Measurements from ENCODE around the gene ARHGEF2.

Gene ARHGEF2

DNA sequence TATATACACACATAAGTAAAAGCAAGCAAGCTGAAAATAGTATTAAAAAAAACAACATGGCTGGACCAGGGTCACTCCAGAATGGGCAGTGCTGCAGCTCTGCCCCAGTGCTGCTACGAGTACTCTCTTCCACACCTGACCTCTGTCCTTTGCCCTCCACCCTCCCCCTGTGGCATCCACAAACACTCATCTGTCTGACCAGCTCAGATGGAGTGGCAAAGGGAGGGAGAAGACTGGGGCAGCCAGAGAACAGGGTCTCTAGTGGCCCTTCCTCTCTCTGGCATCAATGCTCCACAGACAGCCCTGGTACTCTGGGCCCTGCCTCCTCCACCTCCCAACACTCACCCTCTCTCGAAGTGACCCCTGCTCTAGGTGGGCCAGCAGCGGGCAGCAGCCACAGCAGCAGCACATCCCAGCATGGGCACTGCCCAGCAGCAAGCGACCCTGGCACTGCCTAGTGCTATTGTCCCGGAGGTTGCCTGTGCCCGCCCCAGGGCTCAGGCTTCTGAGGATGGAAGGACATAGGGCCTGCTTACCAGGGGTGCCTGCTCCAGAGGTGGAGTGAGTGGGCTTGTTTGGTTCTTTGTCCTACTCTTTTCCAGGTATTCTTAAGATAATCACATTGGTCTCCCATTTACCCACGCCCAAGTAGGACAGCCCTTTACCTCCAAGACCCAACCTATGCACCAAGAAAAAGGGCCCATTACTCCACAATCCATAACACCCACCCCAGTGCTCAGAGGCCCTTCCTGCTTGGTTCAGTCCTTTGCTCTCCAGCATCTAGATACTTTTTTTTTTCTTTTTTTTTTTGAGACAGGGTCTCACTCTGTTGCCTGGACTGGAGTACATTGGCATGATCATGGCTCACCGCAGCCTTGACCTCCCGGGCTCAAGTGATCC lies 6.2 kb downstream of the ARHGEF2 start:
- no peak for DNase-seq (ENCODE audit: low read depth in 2 of 2)

DNA sequence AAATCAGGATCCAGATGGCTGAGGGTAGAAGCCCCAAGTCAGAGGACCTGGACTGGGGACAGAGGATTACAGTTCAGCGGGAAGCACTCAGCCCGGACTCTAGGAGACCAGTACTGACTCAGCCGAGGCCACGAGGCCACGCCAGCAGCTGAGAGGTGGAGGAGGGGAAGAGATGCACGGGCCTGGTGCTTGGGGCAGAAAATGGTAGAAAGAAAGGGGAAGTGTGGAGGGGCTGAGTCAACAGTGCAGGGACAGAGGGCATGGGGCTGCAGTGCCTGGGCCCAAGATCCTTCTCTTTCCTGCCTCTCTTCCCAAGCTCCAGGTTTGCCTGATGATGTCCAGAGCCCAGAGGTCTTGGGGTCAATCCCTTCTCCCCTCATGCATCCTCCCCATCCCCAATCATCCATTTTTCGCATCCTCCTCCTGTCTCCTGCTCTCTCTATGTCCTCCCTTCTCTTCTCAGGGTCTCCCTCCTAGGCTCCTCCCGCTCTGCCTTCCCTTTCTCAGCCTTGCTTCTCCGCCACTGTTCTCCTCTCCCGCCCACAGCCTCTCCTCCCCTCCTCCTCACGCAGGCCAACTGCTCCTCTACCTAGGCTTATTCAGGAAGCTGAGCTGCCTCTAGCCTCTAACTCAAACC lies 7.7 kb downstream of the ARHGEF2 start:
- DNase-seq (ENCODE audit: low read depth in 2 of 2) = no peak

DNA sequence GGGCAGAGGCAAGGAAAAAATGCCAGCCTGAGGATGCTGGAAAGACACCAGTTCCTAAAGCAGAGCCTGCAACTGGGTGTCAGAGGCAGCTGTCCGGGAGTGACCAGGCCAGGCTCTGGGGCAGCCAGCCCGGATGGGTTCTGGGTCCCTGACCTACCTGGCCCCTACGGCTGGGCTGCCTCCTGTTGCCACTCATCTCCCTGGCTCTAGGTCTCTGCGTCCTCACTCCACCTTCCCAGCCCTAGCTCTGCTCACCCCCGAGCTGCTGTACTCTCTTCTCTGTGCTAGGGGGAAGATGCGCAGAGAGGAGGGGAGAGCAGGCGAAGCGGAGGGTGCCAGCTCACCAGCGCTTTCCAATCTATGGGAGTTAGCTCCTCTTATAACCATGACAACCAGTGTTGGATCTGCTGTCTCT lies 9.0 kb downstream of the ARHGEF2 start:
- DNase-seq (ENCODE audit: low read depth in 2 of 2) = no peak

DNA sequence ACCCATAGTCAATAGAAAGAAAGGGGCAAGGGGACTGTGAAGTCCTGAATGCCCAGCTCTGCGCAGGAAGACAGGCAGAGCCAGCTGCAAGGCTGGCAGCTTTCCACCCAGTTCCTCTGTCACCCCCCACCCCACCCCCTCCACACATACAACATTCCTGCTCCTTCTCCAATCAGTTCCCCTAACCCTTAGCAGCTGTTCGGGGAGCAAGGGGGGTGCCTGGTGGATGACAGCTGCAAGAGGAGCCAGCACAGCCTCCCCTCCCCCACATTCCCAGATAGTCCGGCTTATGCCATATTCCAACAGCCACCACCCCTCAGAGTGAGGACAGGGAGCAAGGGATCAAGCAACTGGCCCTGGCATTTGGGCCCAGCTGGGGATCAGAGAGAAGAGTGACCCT lies 9.7 kb downstream of the ARHGEF2 start:
- DNase-seq (ENCODE audit: low read depth in 2 of 2) = no peak

DNA sequence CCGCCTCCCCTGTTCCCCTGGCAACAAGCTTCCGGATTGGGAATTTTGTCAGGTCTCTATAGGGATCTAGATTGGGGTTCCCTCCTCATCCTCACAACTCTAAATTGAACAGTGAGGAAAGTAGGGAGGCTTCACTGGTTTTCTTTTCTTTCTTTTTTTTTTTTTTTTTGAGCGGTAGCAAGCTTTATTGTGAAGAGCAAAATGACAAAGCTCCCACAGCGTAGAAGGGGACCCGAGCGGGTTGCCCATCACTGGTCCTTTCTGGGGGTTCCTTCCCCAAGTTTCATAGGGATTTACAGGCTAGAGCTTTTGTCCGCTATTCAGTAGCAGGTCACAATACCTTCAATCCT lies 10.3 kb downstream of the ARHGEF2 start:
- no peak for DNase-seq (ENCODE audit: low read depth in 2 of 2)

DNA sequence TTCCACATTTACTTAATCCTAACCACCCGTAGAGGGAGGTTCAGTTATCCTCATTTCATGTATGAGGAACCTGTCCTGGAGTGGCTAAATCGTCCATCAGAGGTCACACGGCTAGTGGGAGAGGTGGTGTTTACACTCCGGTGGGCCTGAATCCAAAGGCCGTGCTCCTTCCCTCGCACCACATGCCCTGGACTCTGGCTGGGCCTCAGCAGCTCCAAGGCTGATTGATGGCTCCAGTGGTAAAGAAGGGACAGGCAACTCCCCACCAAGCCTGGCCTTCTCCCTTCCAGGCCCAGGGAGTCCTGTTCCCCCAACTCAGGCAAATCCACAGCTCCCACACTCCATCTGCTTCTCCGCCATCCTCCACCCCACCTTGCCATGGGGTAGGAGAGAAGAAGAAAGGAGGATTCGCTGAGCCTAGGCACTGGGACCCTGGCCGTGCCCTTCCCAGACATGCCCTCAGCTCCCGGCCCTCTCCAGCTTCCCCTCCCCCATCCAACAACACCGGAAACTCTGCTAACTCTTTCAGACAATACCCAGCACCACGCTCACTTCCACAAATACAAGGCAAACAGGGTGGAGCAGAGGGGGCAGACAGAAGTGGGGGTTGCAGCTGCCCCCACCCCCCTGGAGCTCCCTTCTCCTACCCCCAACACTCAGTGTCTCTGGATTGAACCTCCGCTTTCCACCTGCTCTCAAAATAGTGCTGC lies 10.9 kb downstream of the ARHGEF2 start:
- DNase-seq (ENCODE audit: low read depth in 2 of 2) = no peak

DNA sequence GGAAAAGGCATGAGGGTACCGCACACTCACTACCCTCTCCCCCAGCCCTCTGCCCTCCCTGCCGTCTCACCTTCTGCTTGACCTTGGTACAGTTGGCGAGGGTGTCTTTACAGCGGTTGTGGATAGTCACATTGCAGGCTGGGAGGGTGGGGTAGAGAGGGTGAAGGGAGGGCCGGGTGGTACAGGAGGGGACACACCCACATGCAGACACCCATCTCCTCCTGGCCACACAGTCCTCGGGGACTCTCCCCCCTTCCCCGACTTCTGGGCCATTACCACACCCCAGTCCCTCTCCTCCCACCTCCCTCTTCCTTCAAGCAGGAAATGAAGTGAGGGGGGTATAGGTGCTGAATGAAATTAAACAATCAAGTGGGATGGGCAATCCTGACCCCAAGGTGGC lies 11.6 kb downstream of the ARHGEF2 start:
- no peak for DNase-seq (ENCODE audit: low read depth in 2 of 2)

DNA sequence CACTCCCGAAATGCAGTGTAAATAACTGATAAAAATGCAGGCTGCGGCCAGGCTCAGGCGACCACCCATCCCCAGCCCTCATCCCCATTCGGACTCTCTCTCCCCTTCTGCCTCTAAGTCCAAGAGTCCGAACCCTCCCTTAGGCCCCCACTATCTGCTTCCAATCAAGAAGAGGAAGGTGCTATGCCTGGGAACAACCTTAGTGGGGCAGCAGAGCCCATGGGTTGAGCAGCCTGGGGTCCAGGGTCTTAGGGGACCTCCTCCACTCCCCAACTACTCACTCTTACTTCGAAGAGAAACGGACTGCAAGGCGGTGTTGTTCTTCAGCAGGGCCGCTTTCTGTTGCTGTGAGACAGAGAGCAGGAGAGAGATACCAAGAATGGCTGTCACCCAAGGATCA lies 12.2 kb downstream of the ARHGEF2 start:
- DNase-seq (ENCODE audit: low read depth in 2 of 2) = no peak

DNA sequence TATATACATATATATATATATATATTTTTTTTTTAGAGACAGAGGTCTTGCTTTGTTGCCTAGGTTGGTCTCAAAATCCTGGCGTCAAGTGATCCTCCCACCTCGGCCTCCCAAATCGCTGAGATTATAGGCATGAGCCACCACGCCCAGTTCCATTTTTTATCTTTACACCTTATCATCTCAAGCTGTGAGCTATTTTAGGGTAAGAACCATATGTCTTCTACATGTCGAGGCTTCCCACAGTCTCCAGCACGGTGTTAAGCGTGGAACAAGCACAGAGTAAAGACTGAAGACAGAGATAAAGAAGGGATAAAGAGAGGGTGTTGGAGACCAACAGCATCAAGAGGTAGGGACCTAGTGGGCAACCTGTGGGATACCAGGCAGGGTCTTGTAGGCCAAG lies 14.2 kb downstream of the ARHGEF2 start:
- no peak for DNase-seq (ENCODE audit: low read depth in 2 of 2)

DNA sequence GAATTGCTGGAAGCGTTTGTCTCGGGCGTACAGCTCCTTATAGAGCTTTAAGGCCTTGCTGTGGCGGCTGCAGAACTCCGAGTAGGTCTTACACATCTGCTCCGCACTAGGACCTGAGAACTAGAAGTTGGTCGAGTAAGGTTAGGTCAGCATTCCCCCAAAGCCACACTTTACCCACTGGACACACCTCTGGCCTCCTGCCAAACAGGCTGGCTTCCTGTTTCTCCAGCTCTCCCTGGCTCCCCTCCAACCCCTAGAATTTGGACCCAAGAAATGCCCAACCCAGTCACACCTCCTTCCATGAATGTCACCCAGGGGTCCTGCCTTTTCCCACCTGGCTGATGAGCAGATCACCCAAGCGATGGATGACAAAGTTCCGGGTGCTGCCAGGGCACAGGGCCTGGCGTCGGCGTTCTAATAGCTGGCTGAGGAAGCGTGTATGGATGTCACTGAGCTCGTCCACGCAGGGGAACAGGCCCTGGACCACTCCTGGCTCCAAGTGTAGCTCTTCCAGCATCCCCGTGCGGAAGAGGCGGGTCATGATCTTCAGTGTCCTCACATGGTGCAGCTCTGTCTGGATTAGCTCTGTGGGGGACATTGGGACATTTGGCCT lies 15.6 kb downstream of the ARHGEF2 start:
- DNase-seq (ENCODE audit: low read depth in 2 of 2) = no peak

DNA sequence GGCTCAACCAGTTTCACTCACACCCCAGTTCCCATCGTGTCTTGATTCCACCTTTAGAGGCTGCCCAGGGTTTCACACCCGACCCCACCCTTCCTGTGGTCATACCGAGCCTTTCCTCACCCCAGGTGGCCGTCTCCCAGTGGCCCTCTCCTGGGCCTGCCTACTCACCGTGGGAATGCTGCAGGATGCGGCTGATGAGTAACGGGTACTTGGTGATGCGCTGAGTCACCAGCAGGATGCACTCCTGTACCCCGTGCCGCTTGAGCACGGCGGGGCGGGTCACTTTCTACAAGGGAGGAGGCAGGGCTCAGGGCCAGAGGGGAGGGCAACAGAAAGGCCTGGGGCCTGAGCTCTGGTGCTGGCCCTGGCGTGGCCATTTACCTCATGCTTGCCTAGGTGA lies 16.4 kb downstream of the ARHGEF2 start:
- no peak for DNase-seq (ENCODE audit: low read depth in 2 of 2)

DNA sequence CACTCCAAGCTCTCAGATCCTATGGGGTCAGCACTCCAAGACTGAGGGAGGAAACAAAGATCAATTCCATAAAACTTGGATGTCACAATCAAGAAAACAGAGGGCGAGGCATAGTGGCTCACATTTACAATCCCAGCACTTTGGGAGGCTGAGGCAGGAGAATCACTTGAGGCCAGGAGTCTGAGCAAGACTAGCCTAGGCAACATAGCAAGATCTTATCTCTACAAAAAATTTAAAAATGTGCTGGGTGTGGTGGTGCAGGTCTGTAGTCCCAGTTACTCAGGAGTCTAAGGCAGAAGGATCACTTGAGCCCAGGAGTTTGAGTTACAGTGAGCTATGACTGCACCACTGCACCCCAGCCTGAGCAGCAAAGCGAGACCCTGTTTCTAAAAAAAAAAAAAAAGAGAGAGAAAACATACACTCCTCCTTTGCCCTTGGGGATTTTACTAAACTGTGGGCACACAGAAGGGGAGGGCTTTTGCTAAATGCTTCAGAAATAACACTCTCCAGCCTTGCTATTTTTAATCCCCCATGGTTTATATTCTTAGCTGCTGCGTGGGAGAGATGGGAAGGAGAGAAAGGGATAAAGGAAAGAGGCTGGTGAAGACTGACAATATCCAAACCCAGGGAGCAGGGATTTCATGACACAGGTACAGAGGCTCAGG lies 18.1 kb downstream of the ARHGEF2 start:
- DNase-seq (ENCODE audit: low read depth in 2 of 2) = no peak

DNA sequence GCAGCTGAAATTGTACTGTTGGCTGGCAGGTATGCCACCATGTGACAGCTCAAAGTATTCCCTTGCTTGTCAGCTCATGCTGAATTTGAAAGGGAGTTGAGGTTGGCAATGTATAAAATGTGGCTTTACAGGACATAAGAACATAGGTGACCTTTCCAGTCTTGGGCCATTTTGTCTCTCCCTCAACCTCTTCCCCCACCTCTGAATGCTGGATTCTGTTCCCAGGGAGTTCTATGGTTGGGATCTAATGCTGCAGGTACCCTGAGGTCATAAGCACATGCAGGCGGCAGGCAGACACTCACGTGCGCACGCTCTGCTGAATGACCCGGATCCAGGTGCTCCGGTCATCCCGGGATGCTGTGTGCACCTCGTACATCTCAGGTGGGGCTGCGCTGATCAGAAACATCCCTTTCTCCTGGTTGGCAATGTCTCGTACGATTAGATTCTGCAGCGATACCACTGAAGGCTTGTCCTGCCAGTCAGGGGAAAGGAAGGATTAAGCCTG lies 20.9 kb downstream of the ARHGEF2 start:
- DNase-seq (ENCODE audit: low read depth in 2 of 2) = no peak

DNA sequence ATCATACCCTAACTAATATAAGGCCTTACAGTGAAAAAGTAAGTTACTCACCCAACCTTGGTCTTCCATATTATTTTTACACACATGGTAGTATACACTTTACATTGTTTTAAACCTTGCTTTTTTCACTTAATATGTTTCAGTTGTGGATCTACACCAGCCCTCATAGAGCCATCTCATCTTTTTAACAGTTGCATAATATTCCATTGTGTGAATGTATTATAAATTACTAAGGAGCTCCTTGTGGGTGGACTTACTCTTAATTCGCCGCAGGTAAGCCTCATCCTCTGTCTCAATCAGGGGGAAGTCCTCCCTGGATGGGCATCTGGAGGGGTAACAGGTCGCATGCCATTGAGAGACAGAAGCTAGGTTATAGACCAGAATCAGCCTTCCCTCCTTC lies 23.7 kb downstream of the ARHGEF2 start:
- DNase-seq (ENCODE audit: low read depth in 2 of 2) = no peak

DNA sequence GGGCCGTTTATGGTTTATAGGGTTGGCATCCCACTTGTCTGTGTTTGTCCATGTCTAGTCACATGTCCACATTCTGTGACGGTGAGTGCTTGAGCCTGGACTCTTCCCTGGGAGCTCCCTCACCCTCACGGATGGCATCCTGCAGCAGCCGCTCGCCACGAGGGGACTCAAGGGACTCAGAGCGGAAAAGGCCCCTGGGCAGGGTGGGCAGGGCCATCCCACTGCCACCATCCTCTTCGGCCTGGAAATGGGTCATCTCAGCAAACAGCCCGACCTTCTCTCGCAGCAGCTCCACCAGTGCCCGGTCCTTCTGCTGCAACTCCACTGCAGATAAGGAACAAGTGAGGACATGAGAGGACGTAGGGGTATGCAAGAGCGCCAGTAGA lies 25.8 kb downstream of the ARHGEF2 start:
- DNase-seq (ENCODE audit: low read depth in 2 of 2) = no peak

DNA sequence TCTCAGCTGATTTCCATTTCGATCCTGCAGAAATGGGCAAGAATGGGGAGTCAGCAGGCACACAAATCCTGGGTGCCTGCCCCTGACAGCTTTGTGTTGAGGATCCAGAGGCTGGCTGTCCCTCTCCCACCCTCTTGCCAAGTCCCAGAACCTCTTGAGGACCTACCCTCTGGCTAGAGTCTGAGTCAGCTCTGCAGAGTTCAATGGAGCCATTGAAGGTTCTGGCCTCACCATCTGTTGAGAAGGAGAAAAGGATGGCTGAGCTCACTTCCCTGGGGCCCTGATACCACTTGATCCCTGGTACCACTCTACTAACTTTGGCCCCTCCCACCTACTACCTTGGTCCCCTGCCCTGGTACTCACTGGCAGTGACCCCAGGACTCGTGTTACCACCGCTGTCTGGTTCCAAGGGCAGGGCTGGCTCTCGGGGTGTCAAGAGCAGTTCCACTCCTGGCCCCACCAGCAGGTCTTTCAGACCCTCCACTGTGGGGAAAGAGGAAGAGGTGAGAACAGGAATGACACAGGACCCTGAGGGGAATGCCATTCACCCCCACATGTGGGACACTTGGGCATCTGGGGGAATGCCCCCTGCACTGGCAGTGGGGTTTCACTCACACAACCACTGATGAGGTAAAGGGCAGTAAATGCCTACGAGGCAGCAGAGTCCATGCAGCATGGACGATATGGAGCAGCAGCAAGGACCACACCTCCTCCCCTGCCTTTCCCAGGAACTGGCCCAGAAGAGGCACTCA lies 26.4 kb downstream of the ARHGEF2 start:
- no peak for DNase-seq (ENCODE audit: low read depth in 2 of 2)

DNA sequence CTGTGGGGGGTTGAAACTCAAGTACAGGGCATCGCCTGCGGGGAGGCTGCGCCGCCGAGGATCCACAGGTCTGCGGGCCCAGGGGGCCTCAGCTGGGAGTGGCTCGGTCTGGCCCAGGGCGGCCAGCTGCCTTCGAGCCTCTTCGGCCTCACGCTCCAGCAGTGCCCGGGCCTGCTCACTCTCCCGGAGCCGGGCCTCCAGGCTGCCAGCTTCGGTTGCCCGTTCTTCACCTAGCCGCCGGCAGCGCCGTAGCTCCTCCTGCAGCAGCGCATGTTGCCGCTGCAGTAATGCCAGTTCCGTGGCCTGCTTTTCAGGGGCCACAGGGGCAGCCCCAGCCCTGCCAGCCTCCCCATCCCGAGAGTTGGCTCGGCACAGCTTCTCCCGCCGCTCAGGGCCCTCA lies 27.5 kb downstream of the ARHGEF2 start:
- DNase-seq (ENCODE audit: low read depth in 2 of 2) = no peak

DNA sequence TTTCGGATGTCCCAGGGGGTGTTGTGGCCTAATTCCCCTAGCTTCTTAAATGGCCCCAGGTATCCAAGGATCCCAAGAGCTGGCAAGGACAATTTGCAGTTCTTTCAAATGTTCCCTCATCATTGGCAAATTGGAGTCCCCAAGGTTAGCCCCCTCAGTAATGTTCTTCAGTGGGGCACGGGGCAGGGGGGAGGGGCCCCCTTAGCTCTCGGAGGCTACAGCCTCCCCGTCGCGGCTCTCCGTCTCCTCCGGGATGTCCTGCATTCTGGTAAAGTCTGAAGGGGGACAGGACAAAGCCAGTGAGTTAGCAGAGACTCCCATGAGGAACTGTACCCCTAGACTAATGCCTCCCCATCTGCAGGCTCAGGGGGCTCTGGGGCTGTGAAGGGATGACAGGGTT lies 30.6 kb downstream of the ARHGEF2 start:
- no peak for DNase-seq (ENCODE audit: low read depth in 2 of 2)

DNA sequence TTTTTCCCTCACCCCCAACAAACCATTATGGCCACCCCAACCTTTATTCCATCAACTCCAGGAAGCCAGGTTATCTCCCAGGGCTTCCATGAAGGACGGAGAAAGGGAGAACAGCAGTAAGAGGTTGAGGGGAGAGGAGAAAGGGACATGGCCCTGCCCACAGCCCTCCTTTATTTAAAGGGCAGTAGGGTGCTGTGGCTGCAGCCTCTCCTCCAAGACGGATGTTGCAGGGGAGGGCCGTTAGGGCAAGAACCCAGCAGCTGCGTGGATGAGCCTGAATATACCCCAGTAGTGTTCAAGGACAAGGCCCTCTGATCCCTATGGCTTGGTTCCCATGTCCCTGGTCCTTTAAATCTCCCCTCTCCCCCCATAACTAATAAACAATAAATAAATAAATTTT lies 31.1 kb downstream of the ARHGEF2 start:
- no peak for DNase-seq (ENCODE audit: low read depth in 2 of 2)

DNA sequence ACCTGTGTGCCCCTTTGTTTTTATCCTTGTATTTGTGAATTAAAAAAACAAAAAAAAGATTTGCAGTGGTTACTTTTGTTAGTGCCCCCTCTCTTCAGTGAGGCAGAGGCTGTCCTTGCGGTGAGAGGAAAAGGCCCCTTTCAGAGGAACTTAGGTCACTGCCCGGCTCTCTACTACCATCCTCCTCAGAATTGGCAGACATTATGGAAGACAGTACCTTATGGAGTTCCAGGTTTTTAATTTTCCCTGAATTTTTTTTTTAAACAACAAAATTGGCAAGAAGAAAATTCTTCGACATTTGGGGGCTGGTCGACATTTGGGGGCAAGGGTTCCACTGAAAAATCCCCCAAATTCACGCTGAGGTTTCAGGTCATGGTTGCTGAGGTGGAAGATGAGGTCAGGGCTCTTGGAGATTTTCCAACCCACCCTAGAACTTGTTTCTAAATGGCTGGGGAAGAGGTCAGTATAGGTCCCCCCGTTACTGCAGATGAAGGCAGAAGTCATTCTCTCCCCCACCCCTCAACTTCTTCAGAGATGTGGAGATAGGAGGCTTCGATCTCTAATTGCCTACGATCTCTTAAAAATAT lies 31.6 kb downstream of the ARHGEF2 start:
- DNase-seq (ENCODE audit: low read depth in 2 of 2) = no peak

DNA sequence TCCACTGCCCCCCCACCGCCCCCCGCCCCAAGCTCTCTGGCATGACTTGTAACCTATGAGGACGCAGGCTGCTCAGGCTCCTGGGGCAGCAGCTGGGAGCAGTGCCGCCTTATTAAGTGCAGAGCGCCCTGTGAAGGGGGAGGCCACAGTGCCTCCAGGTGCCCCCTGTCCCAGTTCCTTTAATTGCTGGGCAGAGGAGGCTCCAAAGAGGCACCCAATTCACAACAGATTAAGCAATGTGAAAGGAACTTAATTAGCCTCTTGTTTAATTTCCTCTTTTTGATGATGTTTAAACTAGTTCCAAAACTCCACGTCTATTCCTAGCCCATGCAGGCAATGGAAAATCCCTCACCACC lies 33.9 kb downstream of the ARHGEF2 start:
- no peak for DNase-seq (ENCODE audit: low read depth in 2 of 2)

All from activated CD4-positive, alpha-beta T cell treated with anti-CD3 and anti-CD28 coated beads for 24 hours (primary cell).